H1 (cell line): ENCODE results near the gene C1QL2. TPM values are rescaled to one million over a fixed set of nuclear protein-coding genes. Genes with fewer than 3 reads are reported as not detected.

ENCODE experiments used
- CTCF ChIA-PET: fragments of 300-600 bp; sonication (Branson Sonifier 250); formaldehyde crosslinking; loops from one replicate; lab custom pipeline; 2021; ENCODE audit not compliant: partially characterized antibody; lab: Charles Lee
- POLR2A ChIA-PET: fragments of 300-600 bp; sonication (Branson Sonifier 250); formaldehyde crosslinking; loops from one replicate; lab custom pipeline; 2021; ENCODE audit warnings: inconsistent platforms; ENCODE audit not compliant: partially characterized antibody; lab: Charles Lee
- DNase-seq, 2 experiments: peaks; one replicate each; pipeline versions ENCODE4 v3.0.0 to v3.0.0-alpha.2; 2010 to 2022; ENCODE audit warnings: low spot score in 2 of 2, low read depth in 1 of 2, mixed read lengths in 1 of 2
- FAIRE-seq: peaks from 2 replicates; lab custom pipeline; 2011; peaks lifted over from hg19 to GRCh38; lab: Jason Lieb, UNC
- H2AFZ ChIP-seq: 2 replicates; pipeline ENCODE4 v1.8.1; 2012; ENCODE audit warnings: low read length, inconsistent platforms
- H2AK5ac ChIP-seq: 2 replicates; pipeline ENCODE4 v1.6.1; 2013; ENCODE audit warnings: low read depth, low read length
- H2BK120ac ChIP-seq: replicated peaks from 2 replicates; pipeline ENCODE3; 2013; ENCODE audit warnings: low read depth, low read length, inconsistent platforms
- H2BK12ac ChIP-seq: 2 replicates; pipeline ENCODE4 v1.6.1; 2013; ENCODE audit warnings: low read depth, low read length
- H2BK15ac ChIP-seq: 2 replicates; pipeline ENCODE4 v1.6.1; 2013; ENCODE audit warnings: low read length
- H2BK20ac ChIP-seq: 2 replicates; pipeline ENCODE4 v1.6.1; 2013; ENCODE audit warnings: low read length
- H2BK5ac ChIP-seq: 2 replicates; pipeline ENCODE4 v1.6.1; 2013; ENCODE audit warnings: low read depth, low read length
- H3K14ac ChIP-seq: 2 replicates; pipeline ENCODE4 v1.6.1; 2013; ENCODE audit warnings: inconsistent platforms; ENCODE audit not compliant: insufficient read length
- H3K18ac ChIP-seq: 2 replicates; pipeline ENCODE4 v1.6.1; 2013; ENCODE audit warnings: low read length; ENCODE audit errors: extremely low read depth
- H3K23ac ChIP-seq: 2 replicates; pipeline ENCODE4 v1.6.1; 2013; ENCODE audit warnings: inconsistent platforms; ENCODE audit not compliant: insufficient read length
- H3K23me2 ChIP-seq: 2 replicates; pipeline ENCODE4 v1.6.1; 2013; ENCODE audit warnings: low read depth, low read length
- H3K27ac ChIP-seq: 2 replicates; pipeline ENCODE4 v1.6.1; 2011; ENCODE audit warnings: low read depth, low read length, inconsistent platforms
- H3K27me3 ChIP-seq, 4 experiments: replicated peaks in 1 of 4; 1 replicate in 1 of 4; 2 replicates in 3 of 4; pipeline versions ENCODE4 v1.6.1 to v1.8.1; 2011 to 2013; ENCODE audit warnings: low read length in 3 of 4, mild to moderate bottlenecking in 3 of 4, inconsistent platforms in 2 of 4, mixed read lengths in 2 of 4, moderate library complexity in 1 of 4; ENCODE audit not compliant: control insufficient read depth in 3 of 4, insufficient read depth in 3 of 4; ENCODE audit errors: extremely low read depth in 1 of 4
- H3K36me3 ChIP-seq, 4 experiments: 2 replicates each; pipeline versions ENCODE4 v1.6.1 to v1.8.1; 2011 to 2013; ENCODE audit warnings: mild to moderate bottlenecking in 4 of 4, low read length in 3 of 4, moderate library complexity in 2 of 4, control low read depth in 1 of 4, inconsistent platforms in 1 of 4; ENCODE audit not compliant: insufficient read depth in 4 of 4, control insufficient read depth in 2 of 4
- H3K4ac ChIP-seq: replicated peaks from 2 replicates; pipeline ENCODE3; 2013; ENCODE audit warnings: low read length, low read depth, mixed read lengths, inconsistent platforms; ENCODE audit not compliant: insufficient read length
- H3K4me1 ChIP-seq, 4 experiments: replicated peaks in 1 of 4; 1 replicate in 1 of 4; 2 replicates in 3 of 4; pipeline versions ENCODE4 v1.6.1 to v1.8.1; 2011 to 2013; ENCODE audit warnings: low read length in 3 of 4, inconsistent platforms in 2 of 4, mixed read lengths in 1 of 4; ENCODE audit not compliant: insufficient read depth in 4 of 4, control insufficient read depth in 3 of 4
- H3K4me2 ChIP-seq, 2 experiments: 2 replicates each; pipeline versions ENCODE4 v1.6.1 to v1.8.1; 2011 to 2013; ENCODE audit warnings: low read depth in 2 of 2, low read length in 2 of 2, control low read depth in 1 of 2, inconsistent platforms in 1 of 2, mild to moderate bottlenecking in 1 of 2; ENCODE audit not compliant: insufficient read depth in 1 of 2
- H3K4me3 ChIP-seq, 4 experiments: fragments of 200-600, 300-600 bp in 1 of 4; sonication (generic), shearing (Covaris generic), sonication (Bioruptor Twin) in 1 of 4; 2 replicates each; pipeline versions ENCODE4 v1.5.1 to v1.8.1; 2011 to 2016; ENCODE audit warnings: low read length in 4 of 4, low read depth in 3 of 4, control low read depth in 2 of 4, inconsistent platforms in 2 of 4, mild to moderate bottlenecking in 2 of 4, mixed read lengths in 1 of 4, moderate library complexity in 1 of 4; ENCODE audit not compliant: insufficient read depth in 2 of 4; ENCODE audit errors: extremely low read depth in 1 of 4
- H3K56ac ChIP-seq: replicated peaks from 2 replicates; pipeline ENCODE3; 2013; ENCODE audit warnings: low read depth, mild to moderate bottlenecking, mixed read lengths, low read length, inconsistent platforms; ENCODE audit not compliant: insufficient read length
- H3K79me1 ChIP-seq: 2 replicates; pipeline ENCODE4 v1.6.1; 2013; ENCODE audit warnings: low read depth, low read length, control low read depth
- H3K79me2 ChIP-seq, 2 experiments: 2 replicates each; pipeline versions ENCODE4 v1.6.1 to v1.8.1; 2012 to 2013; ENCODE audit warnings: low read length in 2 of 2, mild to moderate bottlenecking in 2 of 2, inconsistent platforms in 1 of 2; ENCODE audit not compliant: insufficient read depth in 2 of 2, control insufficient read depth in 1 of 2
- H3K9ac ChIP-seq, 4 experiments: replicated peaks in 1 of 4; 1 replicate in 1 of 4; 2 replicates in 3 of 4; pipeline versions ENCODE4 v1.6.1 to v1.8.1; 2011 to 2013; ENCODE audit warnings: low read depth in 3 of 4, low read length in 3 of 4, control low read depth in 2 of 4, mild to moderate bottlenecking in 2 of 4, moderate library complexity in 2 of 4, inconsistent platforms in 1 of 4; ENCODE audit errors: extremely low read depth in 1 of 4
- H3K9me3 ChIP-seq, 2 experiments: 2 replicates each; pipeline versions ENCODE4 v1.6.1 to v1.8.1; 2012 to 2013; ENCODE audit warnings: mild to moderate bottlenecking in 2 of 2, moderate library complexity in 2 of 2, control low read depth in 1 of 2, inconsistent platforms in 1 of 2, low read depth in 1 of 2, low read length in 1 of 2, mixed read lengths in 1 of 2; ENCODE audit not compliant: insufficient read depth in 2 of 2
- H4K20me1 ChIP-seq, 2 experiments: replicated peaks in 1 of 2; 2 replicates each; pipeline versions ENCODE3 to v1.8.1; 2011 to 2013; ENCODE audit warnings: inconsistent platforms in 2 of 2, low read length in 2 of 2, mild to moderate bottlenecking in 1 of 2; ENCODE audit not compliant: insufficient read depth in 2 of 2, control insufficient read depth in 1 of 2
- H4K5ac ChIP-seq: 2 replicates; pipeline ENCODE4 v1.6.1; 2013; ENCODE audit warnings: low read length, low read depth, mixed read lengths, inconsistent platforms; ENCODE audit not compliant: insufficient read length
- H4K8ac ChIP-seq: 2 replicates; pipeline ENCODE4 v1.8.0; 2013; ENCODE audit warnings: mild to moderate bottlenecking, moderate library complexity, low read length, inconsistent platforms; ENCODE audit not compliant: insufficient read depth; ENCODE audit errors: extremely low read depth
- H4K91ac ChIP-seq: replicated peaks from 2 replicates; pipeline ENCODE3; 2013; ENCODE audit warnings: low read length, mixed read lengths, inconsistent platforms; ENCODE audit not compliant: insufficient read length
- CREB1 ChIP-seq: IDR thresholded peaks from 2 replicates; pipeline ENCODE4 v1.6.1; 2012; ENCODE audit warnings: inconsistent platforms
- KDM5A ChIP-seq: fragments of 200-600 bp; IDR thresholded peaks from 2 replicates; pipeline ENCODE4 v1.7.1; 2012; ENCODE audit warnings: mild to moderate bottlenecking, low read length, inconsistent platforms, mixed read lengths
- NANOG ChIP-seq: IDR thresholded peaks from 2 replicates; pipeline ENCODE4 v1.6.1; 2011; ENCODE audit warnings: low read length, low read depth, mild to moderate bottlenecking, inconsistent platforms; ENCODE audit not compliant: insufficient read depth, poor library complexity, severe bottlenecking
- RXRA ChIP-seq: IDR thresholded peaks from 2 replicates; pipeline ENCODE4 v1.6.1; 2011; ENCODE audit warnings: low read depth, mild to moderate bottlenecking, low read length, moderate library complexity; ENCODE audit not compliant: insufficient read depth
- SIX5 ChIP-seq: IDR thresholded peaks from 2 replicates; pipeline ENCODE4 v1.6.1; 2011; ENCODE audit warnings: mild to moderate bottlenecking, low read depth, low read length
- TAF7 ChIP-seq: optimal IDR thresholded peaks from 2 replicates; pipeline ENCODE3; 2011; ENCODE audit warnings: low read depth, mild to moderate bottlenecking, inconsistent platforms, low read length, moderate library complexity, borderline replicate concordance
- TEAD4 ChIP-seq: IDR thresholded peaks from 2 replicates; pipeline ENCODE4 v1.6.1; 2012; ENCODE audit warnings: low read depth, low read length, inconsistent platforms, mixed read lengths
- WGBS, 2 experiments: shearing (Covaris generic) in 1 of 2; methylation state at CpG; one replicate each; pipeline versions ENCODE4 v1.1.6 to v1.1.7; 2013 to 2015; ENCODE audit warnings: low lambda C conversion rate in 2 of 2, mixed read lengths in 2 of 2, inconsistent platforms in 1 of 2, low coverage in 1 of 2, missing lambda C conversion rate in 1 of 2; ENCODE audit not compliant: insufficient replicate concordance in 2 of 2, insufficient coverage in 1 of 2, insufficient read length in 1 of 2; ENCODE audit errors: extremely low coverage in 1 of 2, missing lambda C conversion rate in 1 of 2; 5-methylcytosine and 5-hydroxymethylcytosine counted together
- polyA plus RNA-seq, 7 experiments: library from polyadenylated mRNA; depleted of rRNA in 3 of 7; stranded (reverse) in 5 of 7; unstranded in 2 of 7; fragments of >200 nt in 5 of 7; fragments of 200-250 nt in 2 of 7; gene quantifications; 1 replicate in 5 of 7; 2 replicates in 1 of 7; 4 replicates in 1 of 7; pipeline versions ENCODE4 v1.2.1 to v1.2.3, GENCODE V29; 2011 to 2013; ENCODE audit warnings: missing spikeins in 2 of 7, mixed read lengths in 2 of 7
- total RNA-seq: library from RNA; stranded (reverse); fragmentation: NEBNext Ultra II Directional; extraction: Animal tissue kit (Norgen Biotek cat#: 25700); gene quantifications from 2 replicates; pipeline ENCODE4 v1.2.1, GENCODE V29; 2021
- TF ChIP-seq, protein P1 (sequence below), 3 experiments: IDR thresholded peaks; 1 replicate in 2 of 3; 2 replicates in 1 of 3; pipeline versions ENCODE4 v1.5.1 to v1.6.1; 2011; ENCODE audit warnings: low read length in 3 of 3, mild to moderate bottlenecking in 3 of 3, inconsistent platforms in 2 of 3, low read depth in 1 of 3, moderate library complexity in 1 of 3; ENCODE audit not compliant: insufficient read depth in 1 of 3; ENCODE audit errors: control extremely low read depth in 1 of 3

The C1QL2 gene
- total and polyA plus RNA-seq, 2 of the 8 experiments (the other 6 are each of a cell fraction or from before 2014, with no cell fraction given), result 0.80 to 0.88 TPM

DNA sequence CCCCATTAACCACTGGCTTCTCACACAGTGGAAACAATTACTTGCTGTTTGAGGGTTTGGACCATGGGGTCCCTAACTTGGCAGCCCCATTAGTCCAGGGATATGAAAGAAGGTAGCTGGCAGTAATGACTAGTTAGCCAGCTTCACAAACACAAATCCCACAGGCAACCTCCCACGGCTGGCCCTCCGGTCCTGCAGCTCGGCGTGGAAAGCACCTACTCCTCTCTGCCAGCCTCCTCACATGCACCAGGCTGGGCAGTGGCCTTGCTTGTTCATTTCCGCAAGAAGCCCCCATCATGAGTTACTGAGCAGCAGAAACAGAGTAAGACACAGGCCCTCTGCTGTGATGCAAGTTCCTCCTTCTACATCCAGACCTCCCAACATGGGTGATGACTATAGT is 13.7 kb downstream of the C1QL2 start:
- Histone ChIP-seq H2BK15ac (no peak overlapping the region), H4K5ac (no peak overlapping the region), H2AK5ac (no peak overlapping the region), H3K56ac (no peak overlapping the region), H2BK20ac (no peak overlapping the region), H3K79me2 (no peaks in the 10 kb centered on the region), H2BK12ac (no peak overlapping the region), H3K9ac (no peak overlapping the region), H4K20me1 (no peaks in the 10 kb centered on the region), H3K36me3 (no peaks in the 10 kb centered on the region), H3K23ac (no peak overlapping the region), H3K23me2 (no peaks in the 10 kb centered on the region; the same call in 1 of the 2 replicates), H3K4me3 (no peak overlapping the region), H3K18ac (no peak overlapping the region), H3K79me1 (no peaks in the 10 kb centered on the region), H3K4me2 (no peak overlapping the region), H3K9me3 (no peaks in the 10 kb centered on the region), H3K27me3 (no peaks in the 10 kb centered on the region), H3K4me1 (peaks cover 0 to 7% (median 2%) of the 10 kb centered on the region in 4 experiments; a peak in 3 of 7 replicates), H3K27ac (no peak overlapping the region), H3K4ac (no peak overlapping the region), H2AFZ (no peak overlapping the region), H4K91ac (no peak overlapping the region), H3K14ac (no peak overlapping the region), H2BK5ac (no peak overlapping the region; the same call in 1 of the 2 replicates), H4K8ac (no peak overlapping the region), H2BK120ac (no peak overlapping the region)
- ChIA-PET CTCF (interaction anchor here (0.9 to 18.5 kb wide), 8 partner anchors 9 to 264 kb away, joined by 3 to 198 read pairs (median 4); no protein-coding TSS in a partner anchor), POLR2A (interaction anchor here (1.6 kb wide), 1 partner anchor 10 kb away, joined by 5 read pairs; no protein-coding TSS in a partner anchor)
- no peak for DNase-seq
- no peak for FAIRE-seq
- 92% methylated on average over 5 of the region's 5 CpGs; no CpG with 5 or more reads in 1 of the 2 experiments for WGBS, 2 experiments
- TF ChIP-seq TEAD4 (no peak), TAF7 (no peak), NANOG (no peak), RXRA (no peak), SIX5 (no peak), CREB1 (no peak), KDM5A (no peak)
- TF ChIP-seq, protein P1, sequence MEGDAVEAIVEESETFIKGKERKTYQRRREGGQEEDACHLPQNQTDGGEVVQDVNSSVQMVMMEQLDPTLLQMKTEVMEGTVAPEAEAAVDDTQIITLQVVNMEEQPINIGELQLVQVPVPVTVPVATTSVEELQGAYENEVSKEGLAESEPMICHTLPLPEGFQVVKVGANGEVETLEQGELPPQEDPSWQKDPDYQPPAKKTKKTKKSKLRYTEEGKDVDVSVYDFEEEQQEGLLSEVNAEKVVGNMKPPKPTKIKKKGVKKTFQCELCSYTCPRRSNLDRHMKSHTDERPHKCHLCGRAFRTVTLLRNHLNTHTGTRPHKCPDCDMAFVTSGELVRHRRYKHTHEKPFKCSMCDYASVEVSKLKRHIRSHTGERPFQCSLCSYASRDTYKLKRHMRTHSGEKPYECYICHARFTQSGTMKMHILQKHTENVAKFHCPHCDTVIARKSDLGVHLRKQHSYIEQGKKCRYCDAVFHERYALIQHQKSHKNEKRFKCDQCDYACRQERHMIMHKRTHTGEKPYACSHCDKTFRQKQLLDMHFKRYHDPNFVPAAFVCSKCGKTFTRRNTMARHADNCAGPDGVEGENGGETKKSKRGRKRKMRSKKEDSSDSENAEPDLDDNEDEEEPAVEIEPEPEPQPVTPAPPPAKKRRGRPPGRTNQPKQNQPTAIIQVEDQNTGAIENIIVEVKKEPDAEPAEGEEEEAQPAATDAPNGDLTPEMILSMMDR (IDR thresholded peaks at IDR 0.05; ENCODE audit: control extremely low read depth in 1 of 3, insufficient read depth in 1 of 3, low read depth in 1 of 3, low read length in 3 of 3), result no peak
